GM12878 (cell line): ENCODE data around the gene TSKU. TPM values are rescaled to one million over a fixed set of nuclear protein-coding genes. Genes with fewer than 3 reads are reported as not detected.
A peak's percentile ranks its signal among the peaks of the same experiment; 100 is the strongest.

Source experiments
- ATAC-seq: fragments of 200-7000 bp; cut with Tn5 transposase; 3 replicates; pipeline ENCODE4 v1.9.1; 2020; ENCODE audit warnings: mild to moderate bottlenecking, moderate library complexity
- BruUV-seq: library from RNA; stranded (reverse); fragments of 400-500 nt; replicated peaks from 2 replicates; lab custom pipeline; 2021; lab: Mats Ljungman, UMichigan
- CTCF ChIA-PET: fragments of 300-600 bp; sonication (Branson Sonifier 250); formaldehyde crosslinking; extraction: SDS; loops from one replicate; lab custom pipeline; 2021; ENCODE audit warnings: inconsistent platforms; lab: Yijun Ruan, JAX
- POLR2A ChIA-PET: fragments of 350-600 bp; formaldehyde crosslinking; extraction: SDS; loops from one replicate; lab custom pipeline; 2021; ENCODE audit warnings: inconsistent platforms; lab: Charles Lee
- RAD21 ChIA-PET: fragments of 300-600 bp; sonication (Branson Sonifier 250); formaldehyde crosslinking; loops from one replicate; lab custom pipeline; 2023; ENCODE audit warnings: antibody characterized with exemption; ENCODE audit not compliant: unreplicated experiment; lab: Charles Lee
- SMC1A ChIA-PET: fragments of 300-600 bp; sonication (Branson Sonifier 250); formaldehyde crosslinking; loops from one replicate; lab custom pipeline; 2023; ENCODE audit not compliant: unreplicated experiment, uncharacterized antibody; lab: Charles Lee
- DNase-seq: peaks from one replicate; pipeline ENCODE4 v3.0.0-alpha.2; 2011; ENCODE audit warnings: low read depth, low spot score
- FAIRE-seq: peaks from 3 replicates; lab custom pipeline; 2011; peaks lifted over from hg19 to GRCh38; lab: Jason Lieb, UNC
- H2AFZ ChIP-seq: 2 replicates; pipeline ENCODE4 v1.6.0; 2011; ENCODE audit warnings: low read depth, low read length, control low read depth; ENCODE audit not compliant: control insufficient read depth
- H3K27ac ChIP-seq: 2 replicates; pipeline ENCODE4 v1.5.1; 2011; ENCODE audit warnings: control low read depth; ENCODE audit not compliant: control insufficient read depth, insufficient read depth
- H3K27me3 ChIP-seq, 2 experiments: replicated peaks in 1 of 2; 2 replicates each; pipeline versions ENCODE4 v1.6.0 to v1.6.1; 2011; ENCODE audit warnings: low read length in 1 of 2; ENCODE audit not compliant: control insufficient read depth in 2 of 2, insufficient read depth in 2 of 2
- H3K36me3 ChIP-seq, 2 experiments: 2 replicates each; pipeline ENCODE4 v1.5.1; 2011; ENCODE audit warnings: low read length in 1 of 2; ENCODE audit not compliant: control insufficient read depth in 2 of 2, insufficient read depth in 2 of 2
- H3K4me1 ChIP-seq: 2 replicates; pipeline ENCODE4 v1.6.1; 2011; ENCODE audit warnings: mild to moderate bottlenecking, low read length, moderate library complexity, mixed read lengths; ENCODE audit not compliant: control insufficient read depth, insufficient read depth
- H3K4me2 ChIP-seq: 2 replicates; pipeline ENCODE4 v1.6.0; 2011; ENCODE audit warnings: control low read depth; ENCODE audit not compliant: control insufficient read depth, insufficient read depth
- H3K4me3 ChIP-seq: fragments of 200-600 bp; sonication (generic); 2 replicates; pipeline ENCODE4 v1.5.1; 2016
- H3K79me2 ChIP-seq: 2 replicates; pipeline ENCODE4 v1.6.0; 2011; ENCODE audit warnings: low read length; ENCODE audit not compliant: control insufficient read depth, insufficient read depth
- H3K9ac ChIP-seq: 2 replicates; pipeline ENCODE4 v1.8.0; 2011; ENCODE audit warnings: low read length, control low read depth, mixed read lengths; ENCODE audit not compliant: control insufficient read depth, insufficient read depth
- H3K9me3 ChIP-seq: replicated peaks from 3 replicates; pipeline ENCODE4 v1.5.1; 2011; ENCODE audit warnings: mild to moderate bottlenecking, low read length; ENCODE audit not compliant: control insufficient read depth, insufficient read depth
- H4K20me1 ChIP-seq: 2 replicates; pipeline ENCODE4 v1.6.0; 2011; ENCODE audit not compliant: control insufficient read depth, insufficient read depth
- JUNB ChIP-seq: IDR thresholded peaks from 2 replicates; pipeline ENCODE4 v1.6.1; 2016; ENCODE audit warnings: antibody characterized with exemption, mild to moderate bottlenecking
- KLF5 ChIP-seq: fragments of 450-650 bp; IDR thresholded peaks from 2 replicates; pipeline ENCODE4 v1.6.1; 2014; ENCODE audit warnings: mild to moderate bottlenecking; ENCODE audit not compliant: partially characterized antibody
- ZBTB40 ChIP-seq: fragments of 450-650 bp; IDR thresholded peaks from 2 replicates; pipeline ENCODE4 v1.6.1; 2016; ENCODE audit warnings: mild to moderate bottlenecking, moderate library complexity, borderline replicate concordance
- whole genome bisulfite sequencing: methylation state at CpG from one replicate; pipeline ENCODE4 v1.1.6; 2016; ENCODE audit warnings: low lambda C conversion rate; ENCODE audit not compliant: insufficient replicate concordance, insufficient coverage; ENCODE audit errors: missing lambda C conversion rate; 5-methylcytosine and 5-hydroxymethylcytosine counted together
- in situ Hi-C: fragments of 300-500 bp; cut with MboI; formaldehyde crosslinking; loops from 9 replicates; pipeline ENCODE4 v1.14.3; 2018; ENCODE audit warnings: mixed read lengths
- intact Hi-C: fragments of 100-400 bp; cut with micrococcal nuclease; formaldehyde crosslinking; loops from one replicate; pipeline ENCODE4 v1.14.2; 2022; ENCODE audit not compliant: unreplicated experiment
- polyA plus RNA-seq, 11 experiments: library from polyadenylated mRNA; depleted of rRNA in 4 of 11; unstranded in 6 of 11; stranded (reverse) in 5 of 11; fragments of >200 nt; fragmentation: Nextera tagmentation in 4 of 11; fragmentation: Illumina TruSeq in 1 of 11; extraction: Ambion mirVana in 4 of 11; extraction: Trizol in 1 of 11; gene quantifications; 1 replicate in 1 of 11; 2 replicates in 10 of 11; pipeline versions ENCODE4 v1.2.1 to v1.2.3, GENCODE V29; 2011 to 2016; ENCODE audit warnings: inconsistent platforms in 2 of 11, missing spikeins in 2 of 11, low read depth in 1 of 11
- total RNA-seq, 4 experiments: library from RNA; depleted of rRNA in 3 of 4; stranded (reverse); fragments of >200 nt in 3 of 4; fragmentation: Illumina TruSeq in 1 of 4; extraction: Trizol in 1 of 4; gene quantifications; 2 replicates each; pipeline versions ENCODE4 v1.2.1 to v1.2.3, GENCODE V29; 2013 to 2021

TSKU gene
- total and polyA plus RNA-seq, 10 of the 15 experiments (the other 5 are each of a cell fraction or from before 2014, with no cell fraction given), result 0.04 to 1.5 (median 0.62) TPM

DNA sequence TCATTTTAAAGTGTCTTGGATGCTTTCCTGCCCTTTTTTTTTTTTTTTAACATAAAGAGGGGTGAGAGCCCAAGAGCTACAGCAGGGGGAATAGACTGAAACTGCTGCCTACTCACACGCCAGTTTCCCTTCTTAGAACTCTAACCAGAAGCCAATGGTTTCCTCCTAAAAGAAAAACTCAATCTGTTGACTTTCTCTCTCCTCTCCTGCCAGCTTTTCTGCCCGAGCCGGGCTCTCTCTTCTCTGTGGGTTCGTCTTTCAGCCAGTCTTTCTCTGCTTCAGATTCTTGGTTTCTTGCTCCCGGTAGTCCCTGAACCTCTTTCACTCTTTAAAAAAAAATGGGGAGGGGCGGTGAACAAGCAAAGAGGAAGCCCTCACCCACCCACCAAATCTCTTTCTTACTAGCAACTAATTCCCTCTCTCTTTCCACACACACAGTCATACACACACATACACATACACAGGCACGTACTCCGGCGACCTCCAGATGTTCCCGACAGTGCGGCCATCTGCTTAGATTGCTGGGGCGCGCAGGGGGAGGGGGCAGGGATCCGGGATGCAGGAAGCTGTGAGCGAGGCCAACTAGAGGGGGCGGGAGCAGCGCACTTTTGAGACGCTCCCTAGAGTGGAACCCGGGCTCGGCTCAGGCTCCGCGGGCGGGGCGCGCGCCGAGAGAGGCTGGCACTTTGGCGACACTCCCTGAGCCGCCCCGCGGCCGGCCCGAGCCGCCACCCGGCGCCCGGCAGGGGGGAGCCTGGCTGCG lies 444 bp upstream of the TSKU start:
- TF ChIP-seq ZBTB40 (no peak), JUNB (peak; percentile 87), KLF5 (no peak)
- in situ Hi-C loops, result no loop called here
- Histone ChIP-seq H3K27ac (no peak overlapping the region), H3K4me2 (peak overlapping the region; percentile 96), H3K9ac (no peak overlapping the region), H3K4me1 (peaks cover 3% of the 10 kb centered on the region; the same call in 1 of the 2 replicates), H3K36me3 (no peaks in the 10 kb centered on the region; a peak in 1 of 4 replicates), H3K79me2 (no peaks in the 10 kb centered on the region), H3K9me3 (no peaks in the 10 kb centered on the region; the same call in 2 of the 3 replicates), H3K4me3 (peak overlapping the region; percentile 57), H2AFZ (peak overlapping the region; percentile 41; the same call in 1 of the 2 replicates), H3K27me3 (peaks cover 6 to 13% of the 10 kb centered on the region in 2 experiments), H4K20me1 (no peaks in the 10 kb centered on the region)
- RAD21 ChIA-PET, result no interaction called here
- ATAC-seq (peak; percentile 79), DNase-seq (no peak), FAIRE-seq (no peak)
- WGBS, result 2% methylated on average over 28 of the region's 38 CpGs
- intact Hi-C loops, result no loop called here
- BruUV-seq, result no TSS peak
- POLR2A ChIA-PET, result no interaction called here
- CTCF ChIA-PET, result interaction anchor here (0.6 kb wide), 1 partner anchor 97 kb away, joined by 3 read pairs; no protein-coding TSS in a partner anchor
- SMC1A ChIA-PET, result no interaction called here
